Glomerular endothelial cell (primary cell): ENCODE data around the gene AP3D1. TPM values are rescaled to one million over a fixed set of nuclear protein-coding genes. Genes with fewer than 3 reads are reported as not detected.

ENCODE experiments used
- DNase-seq: peaks from one replicate; pipeline ENCODE4 v3.0.0-alpha.2; 2011; ENCODE audit warnings: low read depth, low spot score; ENCODE audit errors: extremely low read depth
- total RNA-seq: library from RNA; depleted of rRNA; stranded (reverse); fragments of >200 nt; gene quantifications from 2 replicates; pipeline ENCODE4 v1.2.3, GENCODE V29; 2015

AP3D1 gene
- total RNA-seq, 1 donor from 2014 or later = 195 TPM

DNA sequence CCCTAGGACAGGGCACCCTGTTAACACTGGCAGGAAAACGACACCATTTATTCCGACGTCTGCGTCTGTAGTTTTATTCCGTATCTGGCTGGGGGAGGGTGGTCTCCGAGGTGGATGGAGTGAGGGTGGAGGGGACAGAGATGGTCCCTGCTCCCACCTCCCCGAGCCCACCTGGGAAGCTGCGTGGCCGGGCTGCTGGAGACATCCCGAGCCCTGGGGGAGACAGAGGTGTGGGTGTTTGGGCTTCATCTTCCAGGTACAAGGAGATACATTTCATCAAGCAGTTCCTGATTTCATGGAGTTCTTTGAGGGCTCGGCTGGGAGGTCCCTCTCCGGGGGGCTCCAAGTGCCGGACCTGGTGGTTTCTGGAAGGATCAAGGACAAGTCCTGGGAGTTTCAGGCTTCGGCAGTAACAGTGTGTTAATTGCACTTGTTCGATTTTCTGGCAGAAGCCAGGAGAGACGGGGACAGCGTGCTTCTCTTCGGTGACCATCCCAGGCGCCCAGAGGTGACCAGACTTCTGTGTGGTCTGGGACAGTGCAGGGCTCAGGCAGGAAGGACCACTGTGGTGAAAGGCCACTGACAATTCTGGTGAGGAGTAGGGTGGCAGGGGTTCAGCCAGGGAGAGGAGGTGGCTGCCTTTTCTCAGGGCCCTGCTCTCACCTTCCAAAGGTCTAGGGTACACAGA, 80.2 kb downstream of the AP3D1 start:
- no peak for DNase-seq

- DNase-seq = no peak
These were observed 80.9 kb downstream of the AP3D1 start for GRCh38 chr19:2070436-2070827.

DNA sequence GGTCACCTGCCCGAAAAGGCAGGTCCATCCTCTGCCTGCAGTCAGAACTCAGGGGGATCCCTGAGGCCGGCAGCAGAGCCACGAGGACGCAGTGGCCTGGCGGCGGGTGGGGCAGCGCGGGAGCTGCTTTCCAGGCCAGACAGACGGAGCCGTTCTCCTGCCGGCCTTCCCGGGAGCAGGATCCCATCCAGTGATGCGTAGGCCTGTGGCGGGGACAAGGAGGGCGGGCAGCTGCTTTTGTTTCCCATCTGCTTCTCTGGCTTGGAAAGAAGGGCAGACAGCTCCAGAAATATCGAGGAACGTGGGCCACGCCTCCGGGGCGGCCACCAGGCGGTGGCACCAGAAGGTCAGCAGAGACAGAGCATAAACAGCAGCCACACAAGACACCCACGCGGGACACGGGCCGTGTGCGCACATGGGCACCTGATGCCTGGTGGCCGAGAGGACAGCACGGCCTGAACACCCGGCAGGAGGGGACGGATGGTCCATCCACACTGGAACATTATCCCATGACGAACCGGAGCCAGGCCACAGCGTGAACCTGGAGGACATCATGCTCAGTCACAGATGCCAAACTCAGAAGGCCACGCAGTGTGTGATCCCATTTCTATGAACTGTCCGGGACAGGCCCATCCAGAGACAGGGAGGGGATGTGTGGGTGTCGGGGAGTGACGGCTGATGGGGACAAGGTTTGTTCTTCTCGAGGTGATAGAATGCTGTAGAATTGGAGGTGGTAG, 86.4 kb downstream of the AP3D1 start:
- no peak for DNase-seq

GRCh38 chr19:2064395-2064787, 87.0 kb downstream of the AP3D1 start:
- DNase-seq = no peak

- no peak for DNase-seq
These were observed 87.5 kb downstream of the AP3D1 start for GRCh38 chr19:2063824-2064223.

- DNase-seq = no peak
These were observed 88.6 kb downstream of the AP3D1 start for GRCh38 chr19:2062770-2063169.

DNA sequence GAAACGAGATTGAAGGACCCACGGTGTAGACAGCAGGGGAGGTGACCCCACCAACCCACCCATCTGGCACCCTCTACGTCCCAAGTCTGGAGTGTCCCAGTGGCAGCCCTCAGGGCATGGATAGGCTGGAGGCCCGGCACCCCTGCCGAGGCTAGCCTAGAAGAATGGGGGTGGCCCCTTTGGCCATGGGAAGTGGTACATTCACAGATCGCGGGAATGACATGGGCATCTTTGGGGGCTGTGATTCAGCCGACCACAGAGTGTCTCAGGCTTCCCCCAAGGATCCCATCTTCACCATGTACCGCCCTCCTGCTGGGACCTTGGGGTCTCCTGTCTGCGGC, 89.0 kb downstream of the AP3D1 start:
- no peak for DNase-seq

DNA sequence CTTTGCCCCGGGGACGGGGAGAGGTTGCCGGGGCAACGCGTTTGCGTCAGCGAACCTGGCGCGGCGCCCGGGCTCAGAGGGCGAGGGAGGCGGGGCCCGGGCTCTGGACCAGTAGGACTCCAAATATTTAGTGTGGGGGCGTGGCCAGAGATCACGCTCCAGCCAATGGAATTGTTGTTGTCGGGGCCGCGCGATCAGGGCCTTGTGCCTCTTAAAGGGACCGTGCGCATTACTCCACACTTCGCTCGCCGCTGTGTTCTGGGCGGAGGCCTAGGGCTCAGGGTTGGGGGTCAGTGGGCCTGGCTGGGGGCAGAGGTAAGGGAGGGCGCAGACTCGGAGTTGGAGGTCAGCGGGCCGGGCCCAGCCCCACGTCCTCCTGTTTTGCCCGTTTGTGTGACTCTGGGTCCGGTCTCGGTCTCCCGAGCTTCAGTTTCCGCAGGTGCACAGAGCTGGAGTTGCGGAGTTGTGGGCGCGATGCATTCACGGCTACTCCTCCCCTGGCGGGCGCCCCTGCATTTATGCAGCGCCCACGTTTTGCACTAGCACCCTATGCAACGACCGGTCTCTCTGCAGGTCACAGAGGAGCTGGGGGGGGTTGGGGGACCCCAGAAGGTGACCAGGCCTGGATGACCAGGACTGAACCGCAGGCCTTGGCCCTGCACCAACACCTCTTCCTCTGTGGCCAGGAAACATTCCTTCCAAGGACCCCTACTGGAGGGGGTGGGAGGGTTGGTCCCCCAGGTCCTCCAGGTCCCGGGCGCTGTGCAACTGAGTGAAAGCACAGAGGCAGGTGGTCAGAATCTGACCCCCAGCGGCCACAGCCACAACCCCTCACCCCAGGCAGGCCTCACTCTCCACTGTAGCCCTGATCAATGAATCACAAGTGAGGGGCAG, 89.6 kb downstream of the AP3D1 start:
- DNase-seq = peak; percentile 74

DNA sequence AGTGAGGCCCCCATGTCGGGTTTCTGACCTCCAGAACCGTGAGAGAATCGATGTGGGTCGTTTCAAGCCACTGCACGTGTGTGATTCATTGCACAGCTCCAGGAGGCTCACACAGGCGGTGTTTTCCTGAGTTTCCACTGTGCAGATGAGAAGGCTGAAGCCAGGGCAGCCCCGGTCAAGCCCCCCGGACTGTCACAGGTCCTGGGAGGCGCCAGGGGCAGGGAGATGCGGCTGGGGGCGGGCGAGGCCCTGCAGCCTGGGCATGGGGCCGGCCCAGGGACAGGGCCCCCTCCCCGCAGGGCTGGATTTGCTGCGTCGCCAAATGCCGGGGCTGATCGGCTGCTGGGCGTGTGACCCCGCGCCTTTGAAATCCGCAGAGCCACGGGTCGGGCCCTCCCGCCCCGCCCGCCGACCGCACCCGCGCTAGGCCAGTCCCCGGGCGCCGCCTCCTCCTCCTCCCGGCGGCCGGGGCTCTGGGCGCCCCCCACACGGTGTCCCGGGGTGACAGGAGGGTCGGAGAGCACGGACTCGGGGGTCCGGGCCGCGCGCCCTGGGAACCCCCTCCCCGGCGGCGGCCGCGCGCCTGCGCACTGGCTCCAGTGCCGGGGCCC, 90.4 kb downstream of the AP3D1 start:
- no peak for DNase-seq

DNA sequence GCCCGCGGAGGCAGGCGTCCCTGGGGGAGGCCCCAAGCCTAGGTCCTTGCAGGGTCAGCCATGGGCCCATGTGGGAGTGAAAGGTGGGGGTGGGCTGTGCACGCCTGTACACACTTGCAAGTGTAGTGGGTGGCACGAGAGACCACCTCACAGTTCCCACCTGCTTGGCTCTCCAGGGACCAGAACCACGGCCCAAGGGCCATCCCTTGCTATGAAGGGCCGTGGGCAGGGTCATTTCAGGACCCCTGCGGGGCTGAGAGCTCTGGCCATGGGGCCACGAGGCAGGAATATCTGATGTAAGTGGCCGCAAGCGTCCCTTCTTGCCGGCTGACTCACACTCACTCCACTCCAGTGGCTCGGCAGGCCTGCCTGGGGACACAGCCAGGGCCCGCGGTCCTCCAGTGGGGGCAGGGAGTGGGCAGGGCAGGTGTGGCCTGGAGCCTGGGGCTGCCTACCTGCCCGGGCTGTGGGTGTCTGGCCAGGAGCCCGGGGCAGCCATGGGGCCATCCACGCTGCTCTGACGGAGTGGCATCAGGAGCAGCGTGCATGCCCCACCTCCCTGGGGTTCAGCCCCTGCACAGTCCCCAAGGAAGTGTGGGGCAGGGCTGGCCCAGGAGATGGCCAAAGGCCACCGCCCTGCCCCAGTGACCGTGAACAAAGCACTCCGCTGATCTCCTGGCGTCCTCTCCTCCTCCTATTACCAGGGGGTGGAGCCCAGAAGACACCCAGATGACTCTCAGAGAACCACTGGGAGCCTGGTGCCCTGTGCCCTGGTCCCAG, 91.8 kb downstream of the AP3D1 start:
- no peak for DNase-seq

- DNase-seq = no peak
These were observed 92.6 kb downstream of the AP3D1 start for GRCh38 chr19:2058570-2059421.

DNA sequence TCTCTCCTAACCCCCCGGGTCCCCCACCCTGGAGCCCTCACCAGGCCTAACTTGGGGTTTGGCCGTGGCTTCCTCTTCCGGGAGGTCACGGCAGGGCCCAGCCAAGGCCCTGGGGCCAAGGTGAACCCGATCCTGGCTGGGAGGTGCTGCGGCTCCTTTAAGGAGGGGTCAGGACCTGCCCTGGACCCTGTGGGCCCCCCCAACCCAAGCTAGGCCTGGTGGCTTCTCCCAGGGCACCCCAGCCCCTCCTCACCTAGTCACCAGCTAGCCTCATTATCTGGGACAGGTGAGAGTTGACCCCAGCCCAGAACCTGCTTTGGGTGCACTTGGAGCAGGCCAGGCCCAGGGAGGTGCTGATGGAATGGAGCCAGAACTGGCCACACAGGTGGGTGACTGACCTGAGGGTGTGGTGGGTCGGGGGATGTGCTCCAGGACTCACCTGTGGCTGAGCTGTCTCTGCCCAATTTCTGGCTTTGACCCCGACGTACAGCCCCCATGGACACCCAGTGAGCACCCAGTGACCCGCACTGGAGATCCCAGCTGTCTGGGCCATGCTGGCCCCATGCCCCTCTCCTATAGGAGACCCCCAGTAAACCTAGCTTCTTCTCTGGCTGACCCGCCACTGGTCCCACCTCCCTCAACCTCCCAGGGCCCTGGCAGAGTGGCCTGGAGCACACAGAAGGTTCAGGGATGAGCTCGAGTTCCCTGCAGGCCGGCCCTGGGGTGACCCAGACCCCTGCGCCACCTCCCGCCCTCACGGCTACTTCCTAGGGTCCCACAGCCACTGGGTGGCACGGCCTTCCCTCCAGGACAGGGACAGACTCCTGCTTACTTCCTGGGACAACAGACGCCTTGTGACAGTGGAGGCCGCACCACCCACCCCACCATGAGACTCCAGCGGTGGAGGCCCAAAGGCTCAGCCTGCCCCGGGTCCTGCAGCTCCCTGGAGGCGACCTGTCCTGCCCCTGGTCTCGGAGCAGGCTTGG, 93.6 kb downstream of the AP3D1 start:
- no peak for DNase-seq

DNA sequence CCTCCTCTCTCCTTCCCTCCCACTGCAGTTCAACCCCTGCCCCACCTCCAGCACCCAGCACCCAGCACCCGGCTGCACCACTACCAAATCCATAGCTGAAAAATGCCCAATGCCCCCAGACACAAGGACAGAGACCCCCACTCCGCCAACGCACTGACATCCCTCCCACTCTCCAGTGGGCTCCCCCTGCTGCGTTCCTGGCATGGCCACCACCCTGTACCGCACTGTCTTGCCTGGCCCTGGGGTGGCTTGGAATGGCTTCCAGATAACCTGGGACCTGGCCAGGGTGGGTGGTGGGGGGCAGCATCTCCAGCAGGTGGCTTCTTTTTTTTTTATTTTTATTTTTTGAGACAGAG, 94.6 kb downstream of the AP3D1 start:
- DNase-seq = no peak

DNA sequence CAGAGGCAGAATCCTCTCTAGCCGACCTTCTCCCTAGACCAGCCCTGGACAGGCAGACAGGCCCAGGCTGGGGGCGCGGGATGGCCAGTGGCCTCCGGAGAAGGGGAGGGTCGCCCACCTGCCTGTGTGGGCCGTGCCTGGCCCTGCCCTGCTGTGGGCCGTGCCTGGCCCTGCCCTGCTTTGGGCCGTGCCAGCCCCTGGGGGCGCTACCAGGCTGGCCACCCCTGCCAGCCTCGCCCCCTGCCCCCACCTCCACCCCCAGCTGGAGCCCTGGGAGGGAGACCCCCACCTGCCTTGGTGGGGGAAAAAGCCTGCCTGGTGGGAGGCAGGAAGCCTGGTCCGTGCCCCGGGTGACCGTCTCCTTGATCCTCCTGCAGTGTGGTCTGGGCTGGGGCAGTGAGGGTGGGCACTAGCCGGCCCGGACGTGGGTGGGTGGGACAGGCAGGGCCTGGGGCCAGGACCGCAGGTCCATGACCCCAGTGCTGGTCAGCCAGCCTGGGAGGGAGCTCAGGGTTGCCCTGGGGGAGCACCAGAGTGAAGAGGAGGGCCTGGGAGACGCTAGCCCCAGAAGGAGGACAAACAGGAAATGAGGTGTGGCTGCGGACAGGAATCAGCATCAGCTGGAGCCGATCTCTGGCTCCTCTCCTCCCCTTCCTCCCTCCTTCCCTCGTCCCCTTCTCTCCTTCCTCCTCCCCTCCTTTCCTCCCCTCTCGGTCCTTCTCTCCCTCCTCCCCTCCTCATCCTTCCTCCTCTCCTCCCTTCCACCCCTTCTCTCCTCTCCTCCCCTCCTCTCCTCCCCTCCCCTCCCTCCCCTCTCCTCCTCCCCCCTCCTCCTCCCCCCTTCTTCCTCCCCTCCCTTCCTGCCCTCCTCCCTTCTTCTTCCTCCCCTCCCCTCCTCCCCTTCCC, 95.2 kb downstream of the AP3D1 start:
- DNase-seq = no peak

- DNase-seq = no peak
These were observed 96.6 kb downstream of the AP3D1 start for GRCh38 chr19:2054763-2055162.

DNA sequence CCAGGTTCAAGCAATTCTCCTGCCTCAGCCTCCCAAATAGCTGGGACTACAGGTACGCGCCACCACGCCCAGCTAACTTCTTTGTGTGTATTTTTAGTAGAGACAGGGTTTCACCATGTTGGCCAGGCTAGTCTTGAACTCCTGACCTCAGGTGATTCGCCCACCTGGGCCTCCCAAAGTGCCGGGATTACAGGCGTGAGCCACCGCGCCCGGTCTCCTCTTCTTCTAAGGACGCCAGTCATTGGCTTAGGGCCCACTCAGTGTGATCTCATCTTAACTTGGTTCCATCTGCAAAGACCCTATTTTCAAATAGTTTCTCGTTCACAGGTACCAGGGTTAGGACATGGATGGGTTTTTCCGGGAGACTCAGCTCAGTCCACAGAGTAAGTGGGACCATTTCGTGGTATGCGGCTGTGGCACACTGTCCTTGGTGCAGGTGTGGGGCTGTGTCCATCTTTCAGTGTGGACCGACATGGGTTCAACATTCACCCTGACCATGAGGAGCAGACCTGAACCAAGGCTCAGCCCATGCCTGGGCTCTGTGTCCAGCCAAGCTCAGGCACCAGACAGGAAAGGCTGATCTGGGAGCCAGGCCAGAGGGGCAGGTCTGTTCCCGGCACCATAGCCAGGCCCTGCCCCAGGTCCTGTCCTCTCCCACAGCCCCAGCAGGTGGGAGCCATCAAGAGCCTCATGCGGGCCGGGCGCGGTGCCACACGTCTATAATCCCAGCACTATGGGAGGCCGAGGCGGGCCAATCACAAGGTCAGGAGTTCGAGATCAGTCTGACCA, 97.6 kb downstream of the AP3D1 start:
- DNase-seq = no peak
